Tibial artery (tissue), 4 donors: ENCODE results near the gene NSMF.
A peak's percentile ranks its signal among the peaks of the same experiment; 100 is the strongest.

ENCODE experiments used
- DNase-seq, 2 donors: peaks; one replicate each; pipeline ENCODE4 v3.0.0-alpha.2; 2019
- H3K27ac ChIP-seq, 2 donors: fragments of 200-600 bp; sonication (generic) in 1 of 2; 1 replicate in 1 of 2; 2 replicates in 1 of 2; pipeline ENCODE4 v1.5.1; 2018 to 2019; ENCODE audit warnings: mild to moderate bottlenecking in 1 of 2
- H3K27me3 ChIP-seq, 2 donors: fragments of 200-600 bp; sonication (generic) in 1 of 2; one replicate each; pipeline versions ENCODE4 v1.5.1 to v1.6.0; 2016 to 2019
- H3K36me3 ChIP-seq, 3 donors: fragments of 200-600 bp; sonication (generic) in 2 of 3; one replicate each; pipeline ENCODE4 v1.5.1; 2016 to 2019; ENCODE audit warnings: mild to moderate bottlenecking in 2 of 3
- H3K4me1 ChIP-seq, 4 donors: fragments of 200-600 bp; sonication (generic) in 2 of 4; 1 replicate in 3 of 4; 2 replicates in 1 of 4; pipeline ENCODE4 v1.5.1; 2016 to 2019
- H3K4me3 ChIP-seq, 2 donors: fragments of 200-600 bp; sonication (generic) in 1 of 2; 1 replicate in 1 of 2; 2 replicates in 1 of 2; pipeline ENCODE4 v1.5.1; 2018 to 2019; ENCODE audit warnings: mild to moderate bottlenecking in 2 of 2
- H3K9me3 ChIP-seq, 3 donors: fragments of 200-600 bp; sonication (generic) in 1 of 3; one replicate each; pipeline ENCODE4 v1.5.1; 2016 to 2019
- CTCF ChIP-seq, 2 experiments: fragments of 200-600 bp in 1 of 2; fragments of 450-650 bp in 1 of 2; IDR thresholded peaks; one replicate each; pipeline ENCODE4 v1.5.1; 2017 to 2019; ENCODE audit warnings: antibody characterized with exemption in 2 of 2, mild to moderate bottlenecking in 1 of 2, moderate library complexity in 1 of 2
- intact Hi-C: fragments of 100-400 bp; cut with DNase I; formaldehyde crosslinking; loops from one replicate; pipeline ENCODE4 v1.15.0; 2023; ENCODE audit warnings: low total_unique reads

The NSMF gene

GRCh38 chr9:137465000-137465719 lies 6.0 kb upstream of the NSMF start:
- intact Hi-C loops: loop anchor here (10.0 kb wide), 1 partner anchor 70 kb away; no protein-coding TSS in a partner anchor
- Histone ChIP-seq H3K27me3 (no peaks in the 10 kb centered on the region), H3K4me3 (no peak overlapping the region), H3K4me1 (peaks cover 0 to 2% (median under 1%) of the 10 kb centered on the region in 4 donors), H3K27ac (no peak overlapping the region), H3K36me3 (peaks cover 0 to 41% (median 0%) of the 10 kb centered on the region in 3 donors), H3K9me3 (no peaks in the 10 kb centered on the region)
- DNase-seq: peak in 1 of 2 donors; percentile 62
- TF ChIP-seq CTCF (IDR thresholded peaks at IDR 0.05): no peak

GRCh38 chr9:137464291-137464999 lies 5.3 kb upstream of the NSMF start:
- no peaks in the 10 kb centered on the region for H3K27me3 ChIP-seq
- peaks cover 4 to 9% (median 6%) of the 10 kb centered on the region in 4 donors for H3K4me1 ChIP-seq
- intact Hi-C loops: loop anchor here (10.0 kb wide), 1 partner anchor 70 kb away; no protein-coding TSS in a partner anchor
- peak in 1 of 2 donors; percentile 63 for DNase-seq
- no peaks in the 10 kb centered on the region for H3K9me3 ChIP-seq
- no peak overlapping the region for H3K27ac ChIP-seq
- peaks cover 0 to 41% (median 0%) of the 10 kb centered on the region in 3 donors for H3K36me3 ChIP-seq
- no peak for TF ChIP-seq CTCF (IDR thresholded peaks at IDR 0.05)
- H3K4me3 ChIP-seq: no peak overlapping the region

- intact Hi-C loops: loop anchor here (10.0 kb wide), 1 partner anchor 71 kb away; no protein-coding TSS in a partner anchor
- TF ChIP-seq CTCF (IDR thresholded peaks at IDR 0.05): no peak
- Histone ChIP-seq H3K27ac (no peak overlapping the region), H3K9me3 (no peaks in the 10 kb centered on the region), H3K36me3 (peaks cover 0 to 41% (median 0%) of the 10 kb centered on the region in 3 donors), H3K4me1 (peaks cover 6 to 11% (median 8%) of the 10 kb centered on the region in 4 donors), H3K27me3 (no peaks in the 10 kb centered on the region), H3K4me3 (no peak overlapping the region)
- peak in 1 of 2 donors; percentile 66 for DNase-seq
Observed at GRCh38 chr9:137463931-137464290, 4.8 kb upstream of the NSMF start.

GRCh38 chr9:137462986-137463930 lies 4.1 kb upstream of the NSMF start:
- DNase-seq: peak in 1 of 2 donors; percentile 65
- Histone ChIP-seq H3K36me3 (peaks cover 0 to 41% (median 0%) of the 10 kb centered on the region in 3 donors), H3K27ac (no peak overlapping the region), H3K9me3 (no peaks in the 10 kb centered on the region), H3K4me1 (peaks cover 6 to 17% (median 13%) of the 10 kb centered on the region in 4 donors), H3K27me3 (no peaks in the 10 kb centered on the region), H3K4me3 (no peak overlapping the region)
- TF ChIP-seq CTCF (IDR thresholded peaks at IDR 0.05): no peak
- intact Hi-C loops: loop anchor here (10.0 kb wide), 1 partner anchor 72 kb away; no protein-coding TSS in a partner anchor

- Histone ChIP-seq H3K9me3 (no peaks in the 10 kb centered on the region), H3K27me3 (no peaks in the 10 kb centered on the region), H3K36me3 (peaks cover 0 to 40% (median 3%) of the 10 kb centered on the region in 3 donors), H3K4me1 (peaks cover 6 to 24% (median 21%) of the 10 kb centered on the region in 4 donors), H3K4me3 (no peak overlapping the region), H3K27ac (no peak overlapping the region)
- intact Hi-C loops: loop anchor here (10.0 kb wide), 1 partner anchor 72 kb away; no protein-coding TSS in a partner anchor
- DNase-seq: peak in 1 of 2 donors; percentile 65
- TF ChIP-seq CTCF (IDR thresholded peaks at IDR 0.05): no peak
Observed at GRCh38 chr9:137462396-137462985, 3.4 kb upstream of the NSMF start.
